Stromal cell of bone marrow (primary cell): ENCODE measurements around the gene SUN3.
"Not testable (repeated sequence)": the region's sequence is repeated elsewhere in the genome, so short reads cannot be mapped to it uniquely, and the experiment has no call there.

Source experiments
- DNase-seq: peaks from one replicate; pipeline ENCODE4 v3.0.0-alpha.2; 2012; ENCODE audit warnings: low read depth

SUN3 gene

DNA sequence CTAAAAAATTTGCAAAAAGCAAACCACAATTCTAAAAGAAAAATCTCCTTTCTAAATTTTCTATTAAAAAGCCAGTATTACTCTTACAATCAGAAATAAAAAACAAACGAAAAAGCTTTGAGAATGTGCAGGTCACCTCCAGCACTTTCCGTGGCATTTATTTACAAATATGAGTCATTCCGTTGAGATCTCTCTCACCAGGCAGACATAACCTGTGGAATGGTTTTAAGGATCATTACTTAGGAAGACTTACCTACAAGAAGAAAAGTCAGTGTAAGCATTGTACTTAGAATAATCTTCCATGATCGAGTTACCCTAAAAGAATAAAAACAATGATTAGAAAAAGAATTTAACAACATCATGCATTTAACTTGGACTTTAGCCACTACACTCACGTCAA is 3.3 kb downstream of the SUN3 start:
- DNase-seq = no peak

DNA sequence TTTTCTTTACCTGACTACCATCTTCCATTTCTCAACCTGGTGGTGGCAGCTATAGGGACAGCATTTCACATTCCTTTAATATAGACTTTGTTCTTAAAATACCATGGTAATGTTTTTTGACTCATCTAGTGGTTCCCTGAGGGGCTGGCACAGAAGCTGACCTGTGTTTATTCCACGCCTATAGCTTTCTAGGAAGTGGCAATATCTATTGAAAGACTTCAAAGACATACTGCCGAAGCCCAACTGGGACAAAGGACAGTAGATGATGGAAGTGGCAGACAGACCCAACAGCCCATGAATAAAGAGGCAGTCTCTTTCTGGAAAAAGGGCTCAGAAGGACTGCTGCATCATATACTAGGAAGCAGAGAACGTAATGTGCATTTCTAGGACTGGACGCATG is 11.2 kb downstream of the SUN3 start:
- no peak for DNase-seq

DNA sequence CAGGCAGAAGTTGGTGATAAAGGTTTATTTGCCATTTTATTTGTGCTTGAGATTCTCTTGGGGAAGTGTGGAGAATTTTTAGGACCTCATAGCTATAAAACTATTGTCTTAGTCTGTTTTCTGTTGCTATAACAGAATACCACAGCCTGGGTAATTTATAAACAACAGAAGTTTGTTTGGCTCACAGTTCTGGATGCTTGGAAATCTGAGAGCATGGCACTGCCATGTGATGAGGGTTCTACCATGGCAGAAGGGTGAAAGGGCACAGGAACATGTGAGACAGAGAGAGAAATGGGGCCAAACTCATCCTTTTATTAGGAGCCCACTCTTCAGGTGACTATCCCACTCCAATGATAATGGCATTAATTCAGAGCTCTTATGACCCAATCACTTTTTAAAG is 12.3 kb downstream of the SUN3 start:
- DNase-seq = no peak

GRCh38 chr7:48011951-48012350 is 17.0 kb downstream of the SUN3 start:
- no peak for DNase-seq

DNA sequence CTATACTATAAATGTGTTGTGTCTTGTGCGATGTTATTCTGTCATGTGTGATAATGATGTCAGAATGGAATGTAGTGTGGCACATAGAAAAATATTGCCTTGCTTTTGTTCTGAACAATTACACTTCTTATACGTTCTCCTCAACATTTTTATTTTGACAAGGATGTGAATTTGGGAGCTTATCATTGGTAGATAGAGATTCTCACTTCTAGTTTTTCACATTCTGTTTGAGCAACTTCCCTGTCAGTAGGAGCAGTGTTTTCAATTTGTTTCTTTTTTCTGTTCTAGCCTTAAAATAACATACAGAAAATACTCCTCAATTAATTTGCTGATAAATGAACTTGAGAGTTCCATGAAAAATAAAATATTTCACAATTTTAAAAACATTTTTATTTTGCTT is 17.6 kb downstream of the SUN3 start:
- no peak for DNase-seq

- DNase-seq = no peak
These were observed 19.0 kb downstream of the SUN3 start for GRCh38 chr7:48009954-48010353.

GRCh38 chr7:48009257-48009656 is 19.6 kb downstream of the SUN3 start:
- no peak for DNase-seq

- DNase-seq = no peak
These were observed 22.0 kb downstream of the SUN3 start for GRCh38 chr7:48006866-48007265.

DNA sequence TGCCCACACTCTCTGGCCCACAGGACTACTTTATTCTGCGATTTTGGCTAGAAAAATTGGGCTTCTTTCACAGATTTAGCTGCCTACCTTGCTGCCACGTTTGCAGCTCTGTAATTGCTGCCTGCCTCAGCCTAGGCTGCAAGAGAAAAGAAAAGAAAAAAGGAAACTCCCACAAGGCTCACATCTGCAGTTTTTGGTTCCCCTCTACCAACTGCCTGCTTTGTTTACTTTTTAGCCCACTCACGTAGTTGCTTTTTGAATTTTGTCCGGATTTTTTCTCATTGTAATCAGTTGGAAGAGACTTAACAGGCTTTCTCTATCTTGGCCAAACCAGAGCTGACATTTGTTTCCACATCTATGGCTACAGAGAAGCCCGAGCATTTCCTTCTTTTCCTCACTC is 24.3 kb downstream of the SUN3 start:
- DNase-seq = no peak

GRCh38 chr7:48004032-48004431 is 24.9 kb downstream of the SUN3 start:
- no peak for DNase-seq

GRCh38 chr7:48000164-48000563 is 28.7 kb downstream of the SUN3 start:
- not testable (repeated sequence) for DNase-seq

DNA sequence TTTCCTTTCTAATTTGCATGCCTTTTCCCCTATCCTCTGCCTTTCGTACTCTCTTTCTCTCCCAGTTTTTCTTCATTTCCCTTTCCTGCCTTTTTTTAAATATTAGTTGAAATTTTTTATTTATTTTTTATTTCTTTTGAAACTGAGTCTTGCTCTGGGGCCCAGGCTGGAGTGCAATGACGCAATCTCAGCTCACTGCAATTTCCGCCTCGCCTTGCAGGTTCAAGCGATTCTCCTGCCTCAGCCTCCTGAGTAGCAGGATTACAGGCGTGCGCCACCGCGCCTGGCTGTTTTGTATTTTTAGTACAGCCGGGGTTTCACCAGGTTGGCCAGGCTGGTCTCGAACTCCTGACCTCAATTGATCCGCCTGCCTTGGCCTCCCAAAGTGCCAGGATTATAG is 29.5 kb downstream of the SUN3 start:
- DNase-seq = no peak

DNA sequence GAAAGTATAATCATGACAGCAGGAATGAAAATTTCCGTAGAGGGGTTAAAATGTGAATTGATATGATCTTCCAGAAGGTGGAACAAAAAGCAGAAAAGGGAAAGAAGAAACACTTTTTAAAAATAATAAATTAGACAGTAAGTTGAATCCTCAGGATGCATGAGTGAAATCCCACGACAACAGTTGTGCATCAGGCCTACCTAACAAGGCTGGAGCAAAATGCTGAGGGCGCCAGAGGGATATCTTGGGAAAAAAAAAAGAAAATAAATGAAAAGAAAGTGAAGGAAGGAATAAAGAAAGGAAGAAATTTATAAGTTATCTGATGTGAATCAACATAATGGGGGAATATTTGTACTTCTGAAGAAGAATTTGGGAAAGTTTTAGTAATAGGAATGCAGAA is 36.5 kb downstream of the SUN3 start:
- no peak for DNase-seq

GRCh38 chr7:47991741-47992311 is 37.1 kb downstream of the SUN3 start:
- peak; percentile 49 for DNase-seq

DNA sequence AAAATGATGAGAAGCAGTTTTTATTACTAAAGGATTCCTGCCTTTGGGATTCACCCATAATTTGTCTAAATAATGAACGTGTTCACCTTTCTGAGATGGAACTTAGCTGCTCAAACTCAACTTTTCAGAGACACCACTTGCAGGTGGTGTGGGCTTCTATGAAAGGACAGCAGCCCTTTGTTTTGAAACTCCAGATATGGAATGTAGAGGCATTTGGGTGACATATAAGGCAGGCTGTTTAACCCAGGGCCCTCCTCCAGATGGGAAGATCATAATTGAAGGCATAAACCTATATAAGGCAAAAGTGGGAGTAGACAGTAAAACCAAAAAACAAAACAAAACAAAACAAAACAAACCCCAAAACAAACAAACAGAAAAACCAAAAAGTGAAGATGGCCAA is 37.6 kb downstream of the SUN3 start:
- no peak for DNase-seq

DNA sequence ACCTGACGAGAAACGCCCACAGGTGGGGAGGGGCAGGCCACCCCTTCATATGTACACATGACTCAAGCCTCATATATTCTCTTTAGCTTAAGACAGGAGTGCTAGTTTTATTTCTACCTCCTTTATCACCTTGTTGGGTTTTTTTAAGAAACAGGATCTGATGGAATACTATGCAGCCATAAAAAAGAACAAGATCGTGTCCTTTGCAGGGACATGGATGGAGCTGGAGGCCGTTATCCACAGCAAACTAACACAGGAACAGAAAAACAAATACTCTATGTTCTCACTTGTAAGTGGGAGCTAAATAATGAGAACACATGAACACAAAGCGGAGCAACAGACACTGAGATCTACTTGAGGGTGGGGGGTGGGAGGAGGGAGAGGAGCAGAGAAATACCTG is 38.3 kb downstream of the SUN3 start:
- no peak for DNase-seq

GRCh38 chr7:47989607-47990400 is 39.1 kb downstream of the SUN3 start:
- not testable (repeated sequence) for DNase-seq

DNA sequence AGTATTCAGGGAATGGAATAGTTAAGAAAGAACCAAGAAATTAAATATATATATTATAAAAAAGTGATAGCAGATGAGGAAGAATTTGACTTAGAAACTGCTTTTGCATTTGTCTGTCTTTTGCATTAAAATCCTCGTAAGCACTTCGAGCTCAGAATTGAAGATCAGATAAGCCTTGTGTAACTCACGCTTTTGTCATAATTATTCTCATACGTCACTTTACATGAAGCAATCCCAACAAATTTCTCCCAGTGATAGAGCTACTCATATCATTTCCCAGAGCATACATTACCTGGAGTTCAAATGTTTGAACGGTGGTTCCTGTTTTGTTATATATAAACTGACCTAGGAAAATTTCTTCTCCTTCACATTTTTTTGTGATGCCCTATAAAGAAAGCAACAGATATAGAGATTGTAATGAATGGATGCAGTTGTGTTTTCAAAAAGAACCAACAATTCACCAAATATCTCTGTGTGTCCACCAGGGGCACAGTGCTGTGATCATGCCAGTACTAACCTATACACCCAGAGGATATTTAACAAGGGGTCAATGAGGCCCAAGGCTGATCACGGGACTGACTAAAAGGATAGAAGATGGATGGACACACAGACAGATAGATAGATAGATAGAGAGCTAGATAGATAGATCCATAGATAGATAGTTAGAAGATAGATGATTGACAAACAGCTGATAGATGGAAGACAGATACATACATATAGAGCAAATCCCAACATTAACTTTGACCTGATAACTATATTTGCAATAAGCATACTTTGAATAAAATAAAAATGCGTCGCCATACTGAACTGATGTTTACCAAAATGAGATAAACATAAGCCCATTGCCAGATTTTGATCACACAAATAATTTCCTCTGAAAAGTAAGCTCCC is 40.2 kb downstream of the SUN3 start:
- DNase-seq = no peak

GRCh38 chr7:47982610-47983009 is 46.3 kb downstream of the SUN3 start:
- DNase-seq = no peak

DNA sequence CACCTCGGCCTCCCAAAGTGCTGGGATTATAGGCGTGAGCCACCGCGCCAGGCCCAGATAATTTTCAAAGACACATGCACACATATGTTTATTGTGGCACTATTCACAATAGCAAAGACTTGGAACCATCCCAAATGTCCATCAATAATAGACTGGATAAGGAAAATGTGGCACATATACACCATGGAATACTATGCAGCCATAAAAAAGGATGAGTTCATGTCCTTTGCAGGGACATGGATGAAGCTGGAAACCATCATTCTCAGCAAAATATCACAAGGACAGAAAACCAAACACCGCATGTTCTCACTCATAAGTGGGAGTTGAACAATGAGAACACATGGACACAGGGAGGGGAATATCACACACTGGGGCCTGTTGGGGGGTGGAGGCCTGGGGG is 48.3 kb downstream of the SUN3 start:
- not testable (repeated sequence) for DNase-seq

GRCh38 chr7:47979832-47980181 is 49.1 kb downstream of the SUN3 start:
- no peak for DNase-seq

GRCh38 chr7:47979145-47979831 is 49.6 kb downstream of the SUN3 start, which contains the start of gene HUS1:
HUS1 (minus strand) TSS chr7:47979615; CDS start chr7:47979519, 96 bp downstream.
- peak; percentile 75 for DNase-seq
